Glomerular visceral epithelial cell (primary cell): ENCODE results near the gene TGOLN2.

Experiments
- DNase-seq: peaks from one replicate; pipeline ENCODE4 v3.0.0-alpha.2; 2016; ENCODE audit errors: extremely low spot score

TGOLN2 gene

GRCh38 chr2:85308896-85309555, 18.8 kb downstream of the TGOLN2 start:
- peak; percentile 98 for DNase-seq

DNA sequence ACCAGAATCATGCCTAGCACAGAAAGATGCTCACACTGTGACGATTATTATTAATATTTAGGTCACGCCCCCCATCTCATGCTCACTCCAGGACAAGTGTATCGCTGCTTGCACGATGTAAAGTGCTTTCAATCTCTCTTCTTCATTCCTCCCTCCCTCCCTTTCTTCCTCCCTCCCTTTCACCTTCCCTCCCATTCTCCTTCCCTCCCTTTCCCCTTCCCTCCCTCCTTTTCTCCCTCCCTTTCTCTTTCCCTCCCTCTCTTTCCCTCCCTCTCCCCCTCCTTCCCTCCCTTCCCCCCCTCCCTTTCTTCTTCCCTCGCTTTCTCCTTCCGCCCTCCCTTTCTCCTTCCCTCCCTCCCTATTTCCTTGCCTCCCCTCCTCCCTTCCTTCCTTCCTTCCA, 19.6 kb downstream of the TGOLN2 start:
- no peak for DNase-seq

DNA sequence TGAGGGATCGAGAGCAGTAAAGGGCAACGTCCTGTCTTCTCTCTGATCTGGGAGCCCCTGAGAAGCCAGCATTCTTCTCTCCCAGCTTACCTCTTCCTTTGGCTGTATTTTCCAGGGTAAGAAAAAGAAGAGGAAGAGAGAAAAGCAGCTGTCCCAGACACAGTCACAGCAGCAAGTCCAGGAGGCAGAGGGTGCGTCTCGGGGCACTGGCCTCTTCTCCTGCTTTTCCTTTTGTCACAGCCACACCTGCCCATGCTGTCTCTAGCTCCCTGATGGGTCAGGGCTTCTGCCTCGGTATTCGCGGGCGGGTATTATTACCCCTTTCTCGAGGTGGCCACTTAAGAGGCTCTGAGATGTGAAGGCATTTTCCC, 20.3 kb downstream of the TGOLN2 start:
- DNase-seq: no peak

DNA sequence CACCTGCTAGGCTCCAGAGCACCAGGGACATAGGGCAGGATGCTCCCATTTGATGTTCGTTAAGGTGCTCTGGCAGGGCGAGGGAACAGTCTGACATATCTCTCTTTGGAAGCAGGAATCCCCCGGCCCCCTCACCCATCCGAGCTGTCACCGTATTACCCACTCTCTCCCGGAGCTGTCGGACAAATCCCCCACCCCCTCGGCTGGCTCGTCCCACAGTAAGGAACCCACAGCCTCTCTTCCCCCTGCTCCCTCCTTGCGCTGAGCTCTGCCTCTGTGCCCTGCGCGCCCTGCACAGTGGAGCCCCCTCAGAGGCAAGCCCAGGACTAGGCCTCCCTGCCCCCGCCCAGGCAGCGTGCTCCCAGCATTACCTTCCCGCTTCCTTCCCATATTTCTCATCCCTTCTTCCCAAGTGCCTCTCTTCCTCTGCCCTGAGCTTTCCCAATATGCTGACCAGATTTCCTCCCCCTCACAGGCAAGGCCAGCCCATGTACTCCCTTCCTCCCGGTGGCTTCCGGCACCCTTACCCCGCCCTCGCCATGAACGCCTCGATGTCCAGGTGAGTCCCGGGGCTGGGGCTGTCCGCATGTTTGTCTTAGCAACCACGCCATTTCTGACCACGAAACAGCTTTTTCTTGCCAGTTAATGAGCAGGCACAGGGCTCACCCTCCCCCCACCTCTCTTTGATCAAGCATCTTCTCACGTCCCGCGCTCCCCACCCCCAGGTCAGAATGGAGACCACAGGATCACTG, 23.8 kb downstream of the TGOLN2 start:
- DNase-seq: no peak

GRCh38 chr2:85302121-85302520, 25.7 kb downstream of the TGOLN2 start:
- no peak for DNase-seq

GRCh38 chr2:85291425-85292023, 36.3 kb downstream of the TGOLN2 start:
- no peak for DNase-seq

- DNase-seq: peak; percentile 40
Measured at GRCh38 chr2:85288244-85288725, 39.5 kb downstream of the TGOLN2 start.

DNA sequence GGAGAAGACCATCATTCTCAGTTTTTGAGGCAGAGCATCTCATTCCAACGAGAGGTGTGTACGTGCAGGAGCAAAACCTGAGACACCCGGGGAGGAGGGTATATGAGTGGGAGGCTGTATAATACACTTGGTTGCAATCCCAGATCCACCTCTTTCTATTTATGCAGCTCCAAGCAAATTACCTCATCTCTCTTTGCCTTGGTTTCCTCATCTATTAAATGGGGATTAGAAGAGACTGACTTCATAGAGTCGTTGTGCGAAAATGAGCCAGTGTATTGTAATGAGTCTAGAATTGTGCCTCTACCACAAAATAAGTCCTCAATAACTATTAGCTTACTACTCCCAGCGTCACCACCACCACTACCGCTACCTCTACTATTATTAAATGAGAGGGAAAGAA, 40.1 kb downstream of the TGOLN2 start:
- no peak for DNase-seq

DNA sequence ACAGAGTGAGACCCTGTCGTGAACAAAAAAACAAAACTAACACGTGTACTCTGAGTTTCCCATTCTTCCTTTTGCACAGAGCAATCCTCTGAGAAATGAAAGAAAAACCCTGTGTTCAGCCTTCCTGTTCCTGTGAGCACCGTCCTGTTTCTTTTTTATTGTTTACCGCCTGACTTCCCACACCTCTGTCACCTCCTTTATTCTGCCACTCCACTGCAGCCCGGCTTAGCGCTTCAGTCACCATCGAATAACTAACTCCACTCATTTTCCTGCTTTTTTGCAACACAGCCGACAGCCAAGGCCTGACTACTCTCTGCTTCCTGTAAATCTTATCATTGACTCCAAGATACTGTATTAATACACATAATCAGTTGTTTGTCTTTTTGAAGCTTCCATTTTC, 40.9 kb downstream of the TGOLN2 start:
- no peak for DNase-seq

DNA sequence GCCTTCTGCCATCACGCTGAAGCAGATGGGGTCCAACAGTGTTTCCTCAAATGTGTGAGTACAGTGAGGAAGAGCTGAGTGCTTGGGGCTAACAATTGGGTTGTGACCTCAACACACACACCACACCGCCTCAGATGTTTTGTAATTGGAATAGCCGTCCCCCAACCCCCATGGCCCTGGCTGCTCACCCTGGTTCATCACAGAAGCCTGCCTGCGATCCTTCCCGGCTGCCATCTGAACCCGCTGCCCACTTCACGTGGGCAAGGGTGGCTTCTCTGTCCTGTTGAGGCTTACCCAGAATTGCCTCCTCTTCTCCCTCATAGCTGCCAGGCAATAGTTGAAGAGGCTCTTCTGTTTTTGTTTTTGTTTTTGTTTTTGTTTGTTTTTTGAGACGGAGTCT, 44.1 kb downstream of the TGOLN2 start:
- no peak for DNase-seq

- DNase-seq: no peak
Measured at GRCh38 chr2:85282914-85283313, 44.9 kb downstream of the TGOLN2 start.

DNA sequence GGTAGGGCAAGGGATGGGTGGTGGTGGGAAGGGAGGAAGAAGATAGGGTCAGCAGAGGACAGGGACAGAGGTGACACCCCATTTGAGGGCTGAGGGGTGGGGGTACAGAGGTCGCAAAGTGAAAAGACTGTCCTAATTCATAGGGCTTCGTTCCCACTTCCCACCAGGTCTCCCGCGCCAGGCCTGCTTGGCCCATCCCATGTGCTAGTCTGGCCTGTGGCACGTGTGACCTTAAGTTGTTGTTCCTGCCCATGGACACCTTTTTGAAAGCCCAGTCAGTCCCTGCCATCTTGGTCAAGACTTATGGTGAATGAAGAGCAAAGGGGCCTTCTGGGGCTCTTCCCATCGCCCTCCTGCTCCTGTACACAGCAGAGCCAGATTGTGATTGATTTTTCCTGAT, 46.2 kb downstream of the TGOLN2 start:
- no peak for DNase-seq

DNA sequence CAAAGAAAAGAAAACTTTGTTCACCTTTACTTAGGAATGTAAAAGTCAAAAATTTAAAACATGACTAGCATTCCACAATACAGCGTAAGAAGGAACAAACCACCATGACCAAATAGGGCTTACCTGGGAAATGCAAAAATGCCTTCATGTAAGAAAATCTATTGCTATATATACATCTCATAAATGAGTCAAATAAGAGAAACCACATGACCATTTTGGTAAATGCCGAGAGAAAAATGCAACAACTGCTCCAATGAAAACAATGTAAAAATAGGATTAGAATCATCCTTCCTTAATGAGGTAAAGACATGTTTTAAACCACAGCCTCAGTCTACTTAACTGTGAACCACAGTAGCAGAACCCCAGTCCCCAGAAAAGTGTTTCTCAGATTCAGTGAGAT, 49.4 kb downstream of the TGOLN2 start:
- no peak for DNase-seq

DNA sequence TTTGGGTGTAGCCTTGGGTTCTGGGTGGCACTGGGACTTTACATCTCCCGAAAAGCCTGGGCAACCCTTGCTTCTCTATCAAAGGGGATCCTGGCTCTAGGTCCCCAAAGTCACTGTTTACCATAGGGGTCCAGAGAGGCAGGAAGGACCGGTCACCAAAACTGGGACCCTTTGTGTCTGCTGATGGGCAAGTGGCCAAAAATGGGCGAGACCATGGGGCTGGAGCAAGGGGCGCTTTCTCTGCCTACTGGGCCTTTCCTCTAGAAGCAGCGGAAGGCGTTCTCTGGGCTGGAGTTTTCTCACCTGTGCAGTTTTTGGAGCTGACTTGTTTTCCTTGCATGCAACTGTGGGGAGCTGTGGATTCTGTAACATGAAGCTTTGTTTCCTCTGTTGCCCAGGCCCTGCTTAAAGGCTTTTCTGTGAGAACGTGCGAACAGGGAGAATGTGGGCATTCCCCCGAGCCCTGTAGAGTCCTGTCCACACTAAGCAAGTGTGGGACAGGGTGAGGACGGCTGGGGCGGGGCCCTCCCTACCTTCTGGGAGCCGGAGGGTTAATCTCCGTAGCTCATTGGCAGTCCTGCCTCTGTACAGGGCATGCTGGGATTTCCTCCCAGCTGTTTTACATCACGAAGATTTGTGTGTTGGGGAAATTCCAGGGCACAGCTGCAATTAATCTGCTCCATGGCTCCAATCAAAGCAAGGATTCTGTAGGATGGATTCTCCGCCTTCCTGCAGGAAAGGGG, 50.2 kb downstream of the TGOLN2 start:
- no peak for DNase-seq

GRCh38 chr2:85276571-85277118, 51.1 kb downstream of the TGOLN2 start:
- DNase-seq: no peak

DNA sequence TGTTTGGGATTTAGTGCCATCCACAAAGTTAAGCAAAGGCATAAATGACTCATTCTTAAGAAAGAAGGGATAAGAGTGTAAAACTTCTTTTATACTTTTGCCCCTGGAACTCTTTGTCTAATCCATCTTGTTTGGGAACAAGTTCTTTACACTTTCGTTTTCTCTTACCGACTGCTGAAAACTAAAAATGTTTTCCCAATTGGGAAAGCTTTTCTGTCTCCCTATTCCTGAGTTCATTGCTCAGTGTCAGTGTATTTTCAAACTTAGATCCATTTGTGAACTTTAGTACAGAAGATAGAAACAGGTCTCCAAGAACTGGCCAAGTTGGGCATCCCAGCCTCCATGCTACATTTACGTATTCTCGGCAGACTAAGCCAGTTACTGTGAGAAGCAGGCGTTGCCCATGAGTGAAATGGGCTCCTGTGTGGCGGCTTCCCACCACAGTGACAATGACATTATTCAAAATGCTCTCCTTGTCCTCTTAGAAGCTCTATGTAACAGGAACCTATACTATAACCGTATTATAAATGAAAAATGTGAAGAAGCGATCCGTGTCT, 51.7 kb downstream of the TGOLN2 start:
- DNase-seq: no peak

GRCh38 chr2:85273738-85274731, 53.8 kb downstream of the TGOLN2 start:
- peak; percentile 28 for DNase-seq

DNA sequence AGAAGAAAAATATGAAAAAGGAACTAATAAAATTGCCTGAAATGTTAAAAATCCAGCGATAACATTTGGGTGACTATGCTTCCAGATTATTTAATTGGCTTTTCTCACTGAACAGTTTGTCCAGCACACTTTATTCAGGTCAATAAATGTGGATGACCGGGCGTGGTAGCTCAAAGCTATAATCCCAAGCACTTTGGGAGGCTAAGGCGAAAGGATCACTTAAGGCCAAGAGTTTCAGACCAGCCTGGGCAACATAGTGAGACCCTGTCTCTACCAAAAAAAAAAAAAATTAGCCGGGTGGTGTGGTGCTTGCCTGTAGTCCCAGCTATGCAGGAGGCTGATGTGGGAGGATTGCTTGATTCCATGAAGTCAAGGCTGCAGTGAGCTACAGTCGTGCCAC, 55.4 kb downstream of the TGOLN2 start:
- no peak for DNase-seq

DNA sequence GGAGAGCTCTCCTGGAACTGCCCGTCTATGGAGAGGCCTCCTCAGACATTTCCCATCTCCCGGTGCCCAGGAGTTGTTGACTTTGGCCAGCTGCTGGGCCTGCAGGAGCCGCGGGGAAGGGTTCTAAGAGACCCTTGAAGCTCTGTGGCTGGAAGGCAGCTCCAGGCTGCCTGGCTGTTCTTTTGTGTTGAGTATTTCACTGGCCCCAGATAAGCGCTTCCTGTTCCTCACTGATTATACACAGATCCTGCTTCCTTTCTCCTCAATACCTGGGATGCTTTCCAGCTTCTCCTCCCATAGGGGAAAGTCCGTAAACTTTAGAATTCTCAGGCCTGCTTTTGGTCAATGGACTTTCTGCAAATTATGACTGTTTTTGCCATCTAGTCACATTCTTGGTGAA, 57.8 kb downstream of the TGOLN2 start:
- DNase-seq: no peak
